HG02938 (cell line): ENCODE results near the gene TP53AIP1.

ENCODE experiments used
- ATAC-seq: cut with Tn5 transposase; IDR thresholded peaks from one replicate; pipeline ENCODE4 v1.9.1; 2021; ENCODE audit warnings: mild to moderate bottlenecking, moderate library complexity; ENCODE audit not compliant: unreplicated experiment

TP53AIP1 gene

DNA sequence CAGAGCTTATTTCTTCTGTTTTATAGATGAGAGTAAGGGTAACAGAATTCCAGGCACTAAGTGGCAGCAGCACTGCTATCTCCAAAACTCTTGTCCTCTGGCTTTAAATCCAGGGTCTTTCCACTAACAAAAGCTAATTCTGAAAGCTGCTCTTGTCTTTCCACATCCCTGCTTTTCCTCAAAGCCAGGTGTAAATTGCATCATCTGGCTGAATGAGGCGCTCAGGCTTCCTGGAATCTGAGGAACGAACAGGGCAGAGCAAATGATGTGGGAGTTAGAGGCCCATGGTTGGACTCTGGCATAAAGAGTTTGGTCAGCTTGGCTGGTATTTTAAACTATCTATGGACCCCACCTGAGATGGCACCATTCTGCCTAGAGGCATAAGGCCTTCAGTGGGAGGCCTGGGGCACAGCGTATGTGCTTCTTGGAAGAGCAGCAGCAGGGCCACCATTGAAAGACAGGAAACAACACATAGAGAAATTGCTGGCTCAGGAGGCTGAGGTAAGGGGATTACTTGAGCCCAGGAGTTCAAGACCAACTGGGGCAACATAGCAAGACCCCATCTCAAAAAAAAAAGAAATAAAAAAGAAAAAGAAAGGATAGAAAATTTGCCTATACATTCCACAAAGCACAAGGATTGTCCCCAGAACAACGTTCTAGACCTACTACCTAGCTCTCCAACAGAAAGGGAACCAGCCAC, 49.7 kb downstream of the TP53AIP1 start:
- ATAC-seq = no peak

DNA sequence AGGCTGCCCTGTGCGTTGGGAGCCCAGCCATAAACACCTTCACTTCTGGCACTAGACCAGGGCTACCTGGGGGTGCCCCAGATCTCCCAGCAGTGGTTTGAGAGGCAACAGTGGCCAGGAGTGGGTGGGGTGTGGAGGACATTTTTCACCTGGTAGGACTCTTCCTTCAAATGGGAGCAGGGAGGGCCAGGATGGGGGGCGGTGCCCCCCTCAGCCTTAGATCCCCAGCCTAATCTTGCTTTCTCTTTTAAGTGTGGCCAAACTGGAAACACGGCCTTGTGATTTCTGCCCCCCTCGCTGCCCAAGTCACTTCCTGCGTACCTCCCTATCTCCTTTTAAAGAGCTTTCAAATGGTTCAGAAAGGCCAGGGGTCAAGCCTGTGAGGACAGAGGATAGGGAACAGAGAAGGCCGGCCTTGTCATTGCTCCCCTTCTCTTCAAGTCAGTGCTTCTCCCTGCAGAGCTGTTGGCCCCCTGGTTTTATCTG, 50.7 kb downstream of the TP53AIP1 start:
- no peak for ATAC-seq

DNA sequence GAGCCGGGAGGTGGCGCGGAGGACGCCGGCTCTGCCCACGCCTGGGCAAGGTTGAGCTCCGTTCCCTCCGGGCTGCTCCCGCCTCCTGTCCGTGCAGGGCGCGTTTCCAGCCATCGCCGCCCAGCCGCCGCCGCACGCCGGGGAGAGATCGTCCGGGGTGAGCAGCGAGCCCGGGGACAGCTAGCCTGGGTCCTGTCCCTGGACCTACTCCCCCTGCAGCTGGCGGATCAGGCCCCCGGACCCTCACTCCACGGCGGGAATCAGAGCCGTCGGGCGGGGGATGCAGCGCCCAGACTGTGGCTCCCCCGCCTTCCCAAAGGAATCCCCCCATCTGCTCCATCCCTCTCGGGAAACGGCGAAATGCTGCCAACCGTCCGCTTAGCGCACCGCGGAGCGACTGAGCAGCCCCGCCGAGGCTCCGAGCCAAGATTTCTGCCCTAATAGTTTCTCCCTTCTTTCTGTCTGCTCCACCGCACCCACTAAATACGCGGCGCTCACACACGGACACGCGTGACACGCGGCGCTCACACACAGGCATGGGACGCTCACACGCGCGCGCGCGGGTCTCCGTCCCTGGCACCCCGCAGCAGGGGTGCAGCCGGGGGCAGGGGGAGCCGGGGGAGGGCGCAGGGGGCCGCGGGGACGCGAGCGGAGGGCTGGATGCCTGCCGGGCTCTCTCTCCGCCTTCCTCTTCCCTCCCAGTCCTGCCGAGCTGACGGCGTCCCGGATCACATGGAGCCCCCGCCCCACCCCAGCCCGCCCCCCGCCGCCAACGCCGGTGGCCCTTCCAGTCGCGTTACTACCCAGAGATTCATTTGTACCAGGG, 51.9 kb downstream of the TP53AIP1 start, which contains the start of gene KCNJ5:
Gene KCNJ5, plus strand, starts transcription at position 814 of the 826 bp plus-strand sequence. CDS start 19,918 bp downstream, outside the sequence.
- ATAC-seq = no peak

DNA sequence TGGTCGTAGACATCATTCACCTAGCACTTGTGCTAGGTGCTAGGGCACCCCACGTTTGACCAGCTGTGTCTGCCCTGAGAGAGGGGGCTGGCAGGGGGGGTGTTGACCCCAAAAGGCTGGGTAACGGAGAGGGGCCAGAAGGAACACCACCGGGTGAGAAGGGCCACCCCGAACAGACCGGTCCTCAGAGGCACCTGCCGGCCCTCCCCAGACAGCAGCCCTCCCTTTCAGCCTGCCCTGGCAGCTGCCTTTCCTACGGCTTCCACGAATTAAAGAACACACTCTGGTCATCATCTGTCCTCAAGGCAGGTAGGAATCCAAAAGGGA, 52.5 kb downstream of the TP53AIP1 start:
- no peak for ATAC-seq

- no peak for ATAC-seq
These were observed 52.9 kb downstream of the TP53AIP1 start for GRCh38 chr11:128889657-128890213.

DNA sequence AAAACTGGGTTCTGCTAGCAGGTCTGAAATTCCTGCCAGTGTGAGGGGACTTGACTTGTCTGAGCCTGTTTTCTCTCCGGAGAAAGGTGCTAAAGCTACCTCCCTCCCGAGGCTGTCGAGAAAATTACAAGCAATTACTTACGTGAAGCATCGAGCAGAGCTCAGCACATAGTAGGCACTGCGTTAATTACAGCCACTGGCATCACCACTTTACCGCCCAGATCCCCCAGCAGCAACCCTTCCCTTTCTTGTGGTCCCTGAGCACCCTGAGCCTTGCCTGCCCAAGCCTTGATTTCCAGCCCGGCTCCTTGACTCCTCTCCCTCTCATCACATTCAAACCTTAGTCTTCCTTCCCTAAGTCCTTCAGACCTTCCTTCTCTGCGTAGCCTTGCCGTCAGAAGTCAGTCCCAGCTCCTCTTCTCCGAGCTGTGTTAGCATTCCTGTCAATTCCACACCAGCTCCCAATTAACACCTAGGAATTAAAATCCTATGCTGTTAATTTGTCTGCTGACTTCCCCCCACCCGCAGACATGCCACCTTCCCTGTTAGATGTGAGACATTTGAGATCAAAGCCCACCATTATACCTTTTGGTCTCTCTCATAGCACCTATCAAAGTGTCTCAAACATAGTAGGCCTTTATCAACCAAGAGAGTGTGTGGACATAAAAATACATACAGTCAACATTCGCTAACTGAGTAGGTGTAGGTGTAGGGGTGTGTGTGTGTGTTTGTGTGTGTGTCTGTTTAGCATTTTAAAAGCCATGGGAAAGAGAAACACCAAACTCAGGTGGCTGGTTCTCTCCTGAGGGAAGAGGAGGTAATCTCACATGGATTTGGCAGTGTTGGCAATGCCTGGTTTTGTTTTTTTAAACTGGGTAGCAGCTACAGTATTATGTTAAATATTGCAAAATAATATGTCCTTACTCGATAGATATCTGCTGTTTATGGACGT, 54.4 kb downstream of the TP53AIP1 start:
- no peak for ATAC-seq

DNA sequence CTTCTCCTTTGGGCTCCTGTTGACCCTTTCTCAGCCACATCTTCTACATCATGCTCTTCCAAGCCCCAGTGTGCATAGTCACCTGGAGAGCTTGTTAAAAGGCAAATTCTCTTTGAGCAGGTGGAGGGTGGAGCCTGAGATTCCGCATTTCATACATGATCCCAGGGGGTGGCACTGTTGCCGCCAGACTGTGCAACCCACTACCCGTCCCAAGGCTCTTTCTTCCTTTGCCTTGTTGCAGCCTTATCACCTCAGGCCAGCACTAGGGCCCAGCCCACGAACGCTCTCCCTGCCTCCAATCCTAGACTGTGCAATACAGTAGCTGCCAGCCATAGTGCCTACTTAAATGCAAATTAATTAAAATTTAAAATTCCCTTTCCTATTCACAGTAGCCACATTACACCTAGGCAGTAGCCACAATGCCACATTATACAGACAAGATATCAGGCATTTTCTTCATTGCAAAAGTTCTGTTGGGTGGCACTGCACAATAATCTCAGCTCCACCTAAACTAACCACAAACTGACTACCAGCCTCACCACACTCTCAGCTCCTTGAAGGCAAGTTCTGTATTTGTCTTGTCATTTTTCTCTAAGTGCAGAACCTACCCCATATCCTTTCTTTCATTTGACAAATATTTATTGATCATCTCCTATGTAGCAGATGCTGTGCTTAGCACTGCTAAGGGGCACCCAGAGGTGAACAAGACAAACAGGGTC, 56.1 kb downstream of the TP53AIP1 start:
- no peak for ATAC-seq
